Breast epithelium (tissue), 3 donors: ENCODE measurements around the gene RALGDS.

Source experiments
- POLR2A ChIP-seq: fragments of 450-650 bp; IDR thresholded peaks from one replicate; pipeline ENCODE4 v1.6.1; 2016; ENCODE audit warnings: antibody characterized with exemption, mild to moderate bottlenecking, moderate library complexity
- TF ChIP-seq, protein P1 (sequence below), 3 donors: fragments of 450-650 bp; IDR thresholded peaks; one replicate each; pipeline ENCODE4 v1.5.1; 2016 to 2017; ENCODE audit warnings: antibody characterized with exemption in 3 of 3, mild to moderate bottlenecking in 3 of 3, moderate library complexity in 3 of 3

DNA sequence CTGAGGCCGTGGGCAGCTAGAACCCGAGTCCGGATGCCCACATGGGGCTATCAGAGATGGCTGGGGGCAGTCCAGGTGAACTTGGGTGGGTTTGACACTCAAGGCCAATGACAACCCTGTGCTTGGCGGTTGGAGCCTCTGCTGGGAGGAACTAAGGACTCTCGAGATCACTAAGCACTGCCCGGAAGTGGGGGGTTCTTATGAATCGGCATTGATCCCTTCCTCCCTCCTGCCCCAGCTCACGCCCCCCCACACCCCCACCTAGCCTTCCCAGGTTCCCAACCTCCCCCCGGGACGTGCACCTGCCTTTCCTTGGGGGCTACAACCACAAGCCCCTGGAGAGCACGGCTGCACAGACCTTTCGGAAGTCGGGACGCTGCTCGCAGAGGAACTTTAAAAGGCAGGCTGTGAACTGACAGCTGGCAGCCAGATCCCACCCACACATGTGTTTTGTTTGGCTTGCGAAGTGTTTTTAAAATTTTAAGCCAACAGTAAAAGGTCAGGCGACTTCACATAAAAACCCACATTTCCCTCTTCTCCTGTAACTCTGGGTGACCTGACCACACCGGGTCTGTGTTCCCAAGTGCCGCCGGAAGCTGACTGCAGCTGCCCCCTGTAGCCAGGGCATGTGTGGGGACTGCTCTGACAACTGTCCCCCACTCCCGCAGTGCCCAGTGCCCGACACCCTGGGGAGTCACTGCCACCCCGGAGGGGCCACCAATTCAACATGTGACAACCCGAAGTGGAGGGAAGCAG, 5.1 kb upstream of the RALGDS start:
- TF ChIP-seq, protein P1, sequence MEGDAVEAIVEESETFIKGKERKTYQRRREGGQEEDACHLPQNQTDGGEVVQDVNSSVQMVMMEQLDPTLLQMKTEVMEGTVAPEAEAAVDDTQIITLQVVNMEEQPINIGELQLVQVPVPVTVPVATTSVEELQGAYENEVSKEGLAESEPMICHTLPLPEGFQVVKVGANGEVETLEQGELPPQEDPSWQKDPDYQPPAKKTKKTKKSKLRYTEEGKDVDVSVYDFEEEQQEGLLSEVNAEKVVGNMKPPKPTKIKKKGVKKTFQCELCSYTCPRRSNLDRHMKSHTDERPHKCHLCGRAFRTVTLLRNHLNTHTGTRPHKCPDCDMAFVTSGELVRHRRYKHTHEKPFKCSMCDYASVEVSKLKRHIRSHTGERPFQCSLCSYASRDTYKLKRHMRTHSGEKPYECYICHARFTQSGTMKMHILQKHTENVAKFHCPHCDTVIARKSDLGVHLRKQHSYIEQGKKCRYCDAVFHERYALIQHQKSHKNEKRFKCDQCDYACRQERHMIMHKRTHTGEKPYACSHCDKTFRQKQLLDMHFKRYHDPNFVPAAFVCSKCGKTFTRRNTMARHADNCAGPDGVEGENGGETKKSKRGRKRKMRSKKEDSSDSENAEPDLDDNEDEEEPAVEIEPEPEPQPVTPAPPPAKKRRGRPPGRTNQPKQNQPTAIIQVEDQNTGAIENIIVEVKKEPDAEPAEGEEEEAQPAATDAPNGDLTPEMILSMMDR (IDR thresholded peaks at IDR 0.05): no peak
- TF ChIP-seq POLR2A: no peak
